Retinal pigment epithelial cell (primary cell): ENCODE data around the gene COL26A1.

Experiments
- DNase-seq: peaks from one replicate; pipeline ENCODE4 v3.0.0-alpha.2; 2010; ENCODE audit warnings: low read depth
- H3K4me3 ChIP-seq: 2 replicates; pipeline ENCODE4 v1.5.1; 2011; ENCODE audit warnings: mild to moderate bottlenecking, low read length, control low read depth, moderate library complexity
- TF ChIP-seq, protein P1 (sequence below): conservative IDR thresholded peaks from 2 replicates; pipeline ENCODE4 v1.5.1; 2011; ENCODE audit warnings: low read depth, low read length, control low read depth, inconsistent platforms

Gene COL26A1

DNA sequence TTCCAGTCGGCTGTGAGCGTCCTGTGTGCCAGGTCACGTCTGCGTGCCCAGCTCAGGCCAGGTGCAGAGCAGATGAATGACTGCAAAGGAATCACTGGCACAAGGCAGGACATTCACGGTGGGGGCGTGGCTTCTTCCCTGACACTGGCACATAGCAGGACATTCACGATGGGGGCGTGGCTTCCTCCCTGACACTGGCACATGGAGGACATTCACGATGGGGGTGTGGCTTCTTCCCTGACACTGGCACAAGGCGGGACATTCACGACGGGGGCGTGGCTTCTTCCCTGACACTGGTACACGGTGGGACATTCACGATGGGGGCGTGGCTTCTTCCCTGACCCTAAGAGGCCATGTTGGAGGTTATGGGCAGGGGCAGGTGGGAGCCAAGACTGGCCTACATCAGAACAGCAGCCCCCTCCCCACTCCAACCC lies 202.1 kb downstream of the COL26A1 start:
- TF ChIP-seq, protein P1, sequence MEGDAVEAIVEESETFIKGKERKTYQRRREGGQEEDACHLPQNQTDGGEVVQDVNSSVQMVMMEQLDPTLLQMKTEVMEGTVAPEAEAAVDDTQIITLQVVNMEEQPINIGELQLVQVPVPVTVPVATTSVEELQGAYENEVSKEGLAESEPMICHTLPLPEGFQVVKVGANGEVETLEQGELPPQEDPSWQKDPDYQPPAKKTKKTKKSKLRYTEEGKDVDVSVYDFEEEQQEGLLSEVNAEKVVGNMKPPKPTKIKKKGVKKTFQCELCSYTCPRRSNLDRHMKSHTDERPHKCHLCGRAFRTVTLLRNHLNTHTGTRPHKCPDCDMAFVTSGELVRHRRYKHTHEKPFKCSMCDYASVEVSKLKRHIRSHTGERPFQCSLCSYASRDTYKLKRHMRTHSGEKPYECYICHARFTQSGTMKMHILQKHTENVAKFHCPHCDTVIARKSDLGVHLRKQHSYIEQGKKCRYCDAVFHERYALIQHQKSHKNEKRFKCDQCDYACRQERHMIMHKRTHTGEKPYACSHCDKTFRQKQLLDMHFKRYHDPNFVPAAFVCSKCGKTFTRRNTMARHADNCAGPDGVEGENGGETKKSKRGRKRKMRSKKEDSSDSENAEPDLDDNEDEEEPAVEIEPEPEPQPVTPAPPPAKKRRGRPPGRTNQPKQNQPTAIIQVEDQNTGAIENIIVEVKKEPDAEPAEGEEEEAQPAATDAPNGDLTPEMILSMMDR, result no peak
- no peak overlapping the region for H3K4me3 ChIP-seq
- DNase-seq, result no peak

DNA sequence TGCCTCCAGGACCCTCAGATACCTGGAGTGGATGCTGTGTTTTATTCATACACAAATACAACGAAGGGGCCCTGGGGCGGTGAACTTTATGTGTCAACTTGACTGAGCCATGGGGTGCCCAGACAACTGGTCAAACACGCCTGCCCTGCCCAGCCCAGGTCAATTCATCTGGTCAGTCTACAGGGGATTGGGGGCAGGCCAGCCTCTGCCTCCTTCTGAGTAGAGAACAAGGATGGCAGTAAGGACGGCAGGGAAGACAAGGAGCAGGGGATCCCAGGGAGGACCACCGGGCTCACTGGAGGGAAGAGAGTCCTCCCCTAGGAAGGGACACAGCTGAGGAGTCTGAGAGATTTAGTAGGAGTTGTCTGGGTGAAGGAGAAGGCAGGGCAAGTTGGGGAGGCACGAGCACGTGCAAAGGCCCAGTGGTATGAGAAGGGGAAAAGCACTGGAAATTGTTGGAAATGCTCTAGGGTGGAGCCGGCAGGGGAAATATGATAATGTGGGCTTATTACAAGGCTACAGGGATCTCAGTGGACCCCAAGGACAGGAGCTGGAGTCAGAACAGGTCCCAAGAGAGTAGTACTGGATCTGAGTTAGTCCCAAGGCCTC lies 203.0 kb downstream of the COL26A1 start:
- H3K4me3 ChIP-seq, result no peak overlapping the region
- DNase-seq, result no peak
- TF ChIP-seq, protein P1, result no peak

DNA sequence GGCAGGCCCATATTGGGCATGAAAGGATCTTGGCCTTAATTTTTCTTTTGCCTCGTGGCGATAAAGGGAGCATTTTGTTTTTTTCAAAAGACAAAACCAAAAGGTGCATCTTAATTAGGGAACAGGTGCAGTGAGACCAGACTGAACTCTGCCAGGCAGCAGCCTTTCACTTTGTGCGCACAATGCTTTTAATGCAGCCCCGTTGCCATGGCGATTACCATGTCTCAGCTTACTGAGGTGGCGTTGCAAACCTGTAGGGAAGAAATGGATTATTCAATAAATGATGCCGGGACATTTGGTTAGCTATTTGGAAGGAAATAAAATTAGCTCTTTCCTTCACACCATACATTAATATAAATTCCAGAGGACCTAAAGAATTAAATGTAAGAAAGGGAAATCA lies 204.6 kb downstream of the COL26A1 start:
- no peak for DNase-seq
- H3K4me3 ChIP-seq, result no peak overlapping the region
- TF ChIP-seq, protein P1, result no peak

DNA sequence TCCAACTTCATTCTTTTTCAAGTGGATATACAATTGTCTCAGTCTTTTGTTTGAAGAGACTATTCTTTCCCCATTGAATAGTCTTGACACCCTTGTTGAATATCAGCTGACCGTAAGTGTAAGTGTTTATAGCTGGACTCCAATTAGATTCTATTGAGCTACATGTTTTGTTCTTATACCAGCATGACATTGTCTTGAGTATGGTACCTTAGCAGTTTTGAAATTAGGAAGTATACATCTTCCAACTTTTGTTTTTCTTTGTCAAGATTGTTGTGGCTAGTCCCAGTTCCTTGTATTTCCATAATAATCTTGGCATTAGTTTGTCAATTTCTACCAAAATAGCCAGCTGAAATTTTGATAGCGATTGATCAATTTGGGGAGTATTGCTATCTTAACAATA lies 209.5 kb downstream of the COL26A1 start:
- DNase-seq, result no peak

DNA sequence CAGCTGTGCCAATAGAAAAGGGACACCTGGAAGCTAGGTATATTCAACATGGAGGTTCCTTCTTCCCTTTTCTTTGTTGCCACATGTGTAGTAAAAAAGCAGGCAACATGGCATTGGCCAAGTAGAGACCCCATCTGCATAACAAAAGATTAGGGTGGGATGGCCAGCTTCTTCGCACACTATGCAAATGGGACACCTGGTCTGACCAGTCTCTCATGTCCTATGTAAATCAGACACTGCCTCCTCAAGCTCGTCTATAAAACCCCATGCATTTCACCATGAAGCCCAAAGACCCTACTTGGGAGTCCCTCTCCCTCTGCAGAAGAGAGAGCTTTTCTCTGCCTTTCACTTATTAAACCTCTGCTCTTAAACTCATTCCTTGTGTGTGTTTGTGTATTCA lies 212.5 kb downstream of the COL26A1 start:
- TF ChIP-seq, protein P1, result no peak
- H3K4me3 ChIP-seq, result no peak overlapping the region
- DNase-seq, result no peak

More for the DNA sequence above, 209.5 kb downstream of the COL26A1 start:
- TF ChIP-seq, protein P1, result no peak
- H3K4me3 ChIP-seq, result no peak overlapping the region

DNA sequence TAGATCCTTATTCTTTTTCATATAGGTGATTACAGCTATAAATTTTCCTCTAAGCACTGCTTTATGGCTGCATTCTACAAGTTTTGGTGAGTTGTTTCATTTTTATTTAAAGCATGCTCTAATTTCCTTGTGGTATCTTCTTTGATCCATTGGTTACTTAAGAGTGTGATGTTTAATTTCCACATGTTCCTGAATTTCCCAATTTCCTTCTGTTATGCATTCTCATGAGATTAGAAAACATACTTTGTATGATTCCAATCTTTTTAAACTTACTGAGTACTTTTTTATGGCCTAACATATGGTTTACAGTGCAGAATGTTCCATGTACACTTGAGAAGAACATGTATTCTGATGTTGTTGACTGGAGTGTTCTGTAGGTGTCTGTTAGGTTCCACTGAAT lies 213.0 kb downstream of the COL26A1 start:
- TF ChIP-seq, protein P1, result no peak
- no peak overlapping the region for H3K4me3 ChIP-seq
- no peak for DNase-seq

DNA sequence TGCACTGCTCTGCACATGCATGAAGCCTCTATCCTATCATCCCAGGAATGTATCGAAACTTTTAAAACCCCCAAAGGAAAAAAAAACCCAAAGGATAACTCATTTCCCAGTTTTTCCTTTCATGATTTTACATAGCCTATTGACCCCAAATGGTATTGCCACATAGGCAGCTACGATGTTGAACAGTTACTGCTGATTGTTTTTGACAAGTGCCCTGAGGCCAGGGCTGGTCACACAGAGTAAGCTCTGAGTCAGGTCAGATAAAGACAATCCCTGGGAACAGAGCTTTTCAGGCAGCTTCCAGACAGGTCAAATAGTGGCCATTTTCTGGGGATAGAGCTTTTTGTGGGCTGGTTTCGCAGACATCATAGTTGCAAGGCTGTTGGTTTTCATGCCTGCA lies 214.3 kb downstream of the COL26A1 start:
- TF ChIP-seq, protein P1, result no peak
- no peak for DNase-seq
- no peak overlapping the region for H3K4me3 ChIP-seq
